Fibroblast of peridontal ligament (primary cell): ENCODE data around the gene MLC1.
A peak's percentile ranks its signal among the peaks of the same experiment; 100 is the strongest.

Experiments used
- DNase-seq: peaks from one replicate; pipeline ENCODE4 v3.0.0-alpha.2; 2010; ENCODE audit errors: extremely low read depth

MLC1 gene

DNA sequence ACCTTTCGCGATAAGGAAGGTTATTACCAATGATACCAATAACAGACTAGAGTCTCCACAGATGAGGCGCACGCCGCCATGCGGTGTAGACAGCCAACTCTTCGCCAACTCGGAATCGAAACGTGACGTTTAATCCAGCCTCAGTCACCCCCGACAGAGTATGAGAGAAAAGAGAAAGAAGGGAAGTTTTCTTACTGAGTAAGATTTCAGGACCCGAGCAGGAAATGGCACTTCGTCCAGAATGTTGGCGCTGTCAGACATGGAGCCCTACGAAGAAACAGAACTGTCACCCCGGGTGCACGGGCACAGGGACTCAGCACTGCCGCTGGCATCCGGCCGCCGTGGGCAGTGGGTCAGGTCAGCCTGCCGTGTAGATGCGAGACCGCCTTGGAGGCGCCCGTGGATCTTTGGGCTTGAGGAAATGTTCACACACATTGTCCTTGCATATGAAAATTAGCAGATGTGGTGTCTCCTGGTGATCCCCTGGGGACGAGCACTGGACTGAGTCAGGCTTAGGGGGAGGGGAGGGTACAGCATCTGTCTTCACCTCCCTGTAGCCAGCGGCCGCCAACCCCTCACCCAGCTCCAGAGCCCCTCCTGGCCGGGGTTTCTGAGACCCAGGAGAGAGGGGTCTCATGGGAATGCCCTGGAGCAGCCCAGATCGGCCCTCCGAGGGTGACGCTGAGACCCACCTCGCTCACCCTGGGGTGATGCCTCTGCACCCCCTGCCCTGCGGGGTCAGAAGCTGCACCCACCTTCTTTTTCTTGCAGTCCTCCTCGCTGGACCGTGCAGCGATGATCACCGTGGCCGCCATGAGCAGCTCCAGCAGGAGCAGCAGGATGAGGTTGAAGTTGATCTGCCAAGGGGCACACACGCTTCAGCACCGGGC, 8.3 kb downstream of the MLC1 start:
- DNase-seq, result no peak

DNA sequence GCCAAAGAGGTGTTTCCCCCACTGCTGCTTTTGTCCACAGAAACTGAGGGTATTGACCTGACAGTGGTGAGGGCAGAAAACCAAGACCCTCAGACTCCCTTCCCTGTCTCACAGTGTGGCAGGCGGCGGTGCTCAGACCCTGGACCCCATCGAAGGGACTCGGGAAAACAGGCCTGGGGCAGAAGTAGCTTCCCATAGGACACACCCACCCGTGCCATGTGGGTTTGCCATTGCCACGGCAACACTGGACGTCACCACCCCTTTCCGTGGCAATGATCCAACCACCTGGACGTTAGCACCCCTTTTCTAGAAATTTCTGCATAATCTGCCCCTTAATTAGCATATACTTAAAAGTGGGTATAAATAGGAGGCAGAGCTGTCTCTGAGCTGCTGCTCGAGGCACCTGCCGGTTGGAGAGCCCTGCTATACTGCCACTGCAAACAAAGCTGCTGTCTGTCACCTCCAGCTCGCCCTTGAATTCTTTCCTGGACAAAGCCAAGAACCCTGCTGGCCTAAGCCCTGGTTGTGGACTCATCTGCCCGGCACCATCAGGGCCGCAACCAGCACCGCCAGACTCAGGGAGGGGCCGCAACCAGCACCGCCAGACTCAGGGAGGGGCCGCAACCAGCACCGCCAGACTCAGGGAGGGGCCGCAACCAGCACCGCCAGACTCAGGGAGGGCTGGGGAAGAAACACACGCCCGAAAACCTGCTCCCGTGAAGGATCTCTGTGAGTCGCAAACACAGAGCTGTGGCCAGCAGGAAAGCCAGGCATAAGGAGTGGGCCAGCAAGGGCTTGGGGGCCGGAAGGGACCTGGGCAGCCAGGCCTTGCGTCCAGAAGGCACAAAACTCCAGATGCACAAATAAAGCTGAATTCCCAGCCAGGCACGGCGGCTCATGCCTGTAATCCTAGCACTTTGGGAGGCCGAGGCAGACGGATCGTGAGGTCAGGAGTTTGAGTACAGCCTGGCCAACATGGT, 10.4 kb downstream of the MLC1 start:
- DNase-seq, result no peak

DNA sequence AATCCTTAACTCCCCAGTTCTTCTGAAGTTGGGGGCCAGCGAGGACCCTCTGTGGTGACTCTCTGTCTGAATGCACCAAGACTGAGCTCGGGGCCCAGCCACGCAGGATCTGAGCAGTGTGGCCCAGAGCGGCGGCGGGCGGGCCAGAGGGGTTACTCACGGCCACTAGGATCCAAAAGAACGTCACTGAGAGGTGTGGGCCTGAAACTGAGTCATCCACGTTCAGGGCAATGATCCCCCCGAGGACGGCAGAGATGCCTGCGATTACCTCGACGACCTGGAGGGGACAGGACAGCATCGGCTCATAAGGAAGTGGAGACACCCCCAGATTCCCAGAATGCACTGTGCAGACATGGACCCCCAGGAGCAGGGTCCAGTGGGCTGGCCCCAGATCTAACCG, 11.2 kb downstream of the MLC1 start:
- DNase-seq, result no peak

DNA sequence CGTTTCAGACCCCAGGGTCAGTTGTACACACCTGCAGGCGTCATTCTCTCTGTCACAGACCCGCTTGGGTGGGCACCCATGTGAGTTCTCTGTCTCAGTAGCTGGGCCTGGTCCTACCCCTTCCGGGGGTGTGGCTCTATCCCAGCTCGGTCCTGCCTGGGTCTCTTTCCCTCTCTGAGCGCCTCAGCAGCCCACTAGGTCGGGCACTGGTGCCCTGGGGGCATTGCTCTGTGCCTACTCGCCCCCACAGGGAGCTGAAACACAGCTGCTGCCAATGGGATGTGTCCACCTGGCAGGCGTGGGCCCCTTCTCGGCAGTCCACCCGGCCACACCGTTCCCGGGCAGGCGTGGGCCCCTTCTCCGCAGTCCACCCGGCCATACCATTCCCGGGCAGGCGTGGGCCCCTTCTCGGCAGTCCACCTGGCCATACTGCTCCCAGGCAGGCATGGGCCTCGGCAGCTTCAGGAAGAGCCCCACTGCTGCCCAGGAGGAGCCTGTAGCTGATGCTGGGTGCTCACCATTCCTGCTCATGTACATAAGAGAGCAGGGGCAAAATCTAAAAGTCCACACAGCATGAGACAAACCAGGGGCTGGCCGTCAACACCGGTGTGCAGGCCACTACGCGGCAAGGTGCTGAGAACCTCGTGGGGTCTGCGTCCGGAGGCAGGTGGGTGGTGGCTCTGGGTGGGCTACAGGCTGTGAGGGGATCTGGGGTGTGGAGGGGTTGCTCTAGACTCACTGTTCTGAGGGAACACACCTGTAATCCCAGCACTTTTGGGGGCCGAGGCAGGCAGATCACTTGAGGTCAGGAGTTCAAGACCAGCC, 12.3 kb downstream of the MLC1 start:
- no peak for DNase-seq

DNA sequence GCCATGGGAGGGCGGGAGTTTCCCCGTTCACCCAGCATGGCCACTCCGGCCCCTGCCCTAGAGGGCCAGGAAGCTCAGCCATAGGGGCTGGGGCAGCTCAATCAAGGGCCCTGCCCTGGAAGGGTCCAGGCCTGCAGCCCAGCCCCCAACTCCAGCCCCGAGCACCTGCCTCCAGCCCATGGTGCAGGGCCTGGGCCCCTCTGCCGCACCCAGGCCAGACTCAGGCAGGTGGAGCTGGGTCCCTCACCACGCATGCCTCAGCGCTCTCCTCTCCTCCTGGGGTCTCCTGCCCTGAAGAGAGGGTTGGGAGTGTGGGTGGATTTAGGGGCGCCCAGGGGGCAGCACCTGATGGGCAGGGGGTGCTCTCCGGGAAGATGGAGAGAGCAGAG, 13.1 kb downstream of the MLC1 start:
- no peak for DNase-seq

DNA sequence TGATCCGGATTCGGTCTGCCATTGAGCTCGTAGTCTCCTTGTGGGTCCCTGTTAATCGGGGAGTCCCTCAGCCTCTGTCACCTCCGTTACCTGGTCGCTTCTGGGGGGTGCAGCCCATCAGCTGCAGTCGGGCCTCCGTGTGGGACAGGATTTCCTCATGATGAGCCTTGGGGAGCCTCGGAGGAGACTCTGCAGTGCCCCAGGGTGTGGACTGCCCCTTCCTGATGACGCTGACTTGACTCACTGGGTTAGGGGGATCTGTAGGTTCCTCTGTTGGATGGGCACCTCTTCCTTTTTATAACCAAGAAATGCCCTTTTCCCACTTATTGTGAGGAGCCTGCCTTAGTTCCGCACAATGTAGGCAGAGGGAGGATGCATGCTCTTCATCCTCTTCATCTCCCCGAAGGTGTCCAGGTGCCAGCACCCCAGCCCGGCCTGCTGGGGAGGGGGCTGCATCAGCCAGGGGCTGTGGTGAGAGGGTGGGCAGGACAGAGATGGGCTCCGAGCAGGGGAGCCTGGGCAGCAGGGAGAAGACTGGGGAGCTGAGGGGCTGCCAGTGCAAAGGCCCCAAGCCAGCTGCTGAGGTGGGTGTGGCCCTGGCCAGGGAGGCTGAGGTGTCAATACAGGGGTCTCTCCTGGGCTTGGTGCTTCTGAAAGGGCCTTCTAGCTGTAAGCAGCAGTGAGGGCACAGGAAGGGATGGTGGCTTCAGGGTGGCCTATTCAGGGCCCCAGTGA, 13.6 kb downstream of the MLC1 start:
- DNase-seq, result no peak

DNA sequence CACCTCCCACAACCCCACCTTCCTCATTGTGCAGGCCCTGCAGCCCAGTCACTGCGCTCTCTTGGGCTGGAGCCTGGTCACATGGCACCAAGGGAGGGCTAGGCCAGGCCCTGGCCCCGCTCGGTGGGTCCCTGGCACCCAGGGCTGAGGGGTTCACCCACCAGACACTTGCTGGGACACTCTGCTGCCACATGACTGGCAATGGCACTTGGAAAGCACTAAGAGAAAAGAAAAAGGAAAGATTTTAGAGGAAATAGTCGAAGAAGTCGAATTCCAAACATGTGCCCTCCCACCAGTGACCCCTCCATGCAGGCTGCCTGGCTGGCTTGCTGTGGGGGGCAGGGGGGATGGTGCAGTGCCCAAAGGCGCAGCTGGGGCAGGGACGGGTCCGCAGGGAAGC, 14.9 kb downstream of the MLC1 start:
- no peak for DNase-seq

DNA sequence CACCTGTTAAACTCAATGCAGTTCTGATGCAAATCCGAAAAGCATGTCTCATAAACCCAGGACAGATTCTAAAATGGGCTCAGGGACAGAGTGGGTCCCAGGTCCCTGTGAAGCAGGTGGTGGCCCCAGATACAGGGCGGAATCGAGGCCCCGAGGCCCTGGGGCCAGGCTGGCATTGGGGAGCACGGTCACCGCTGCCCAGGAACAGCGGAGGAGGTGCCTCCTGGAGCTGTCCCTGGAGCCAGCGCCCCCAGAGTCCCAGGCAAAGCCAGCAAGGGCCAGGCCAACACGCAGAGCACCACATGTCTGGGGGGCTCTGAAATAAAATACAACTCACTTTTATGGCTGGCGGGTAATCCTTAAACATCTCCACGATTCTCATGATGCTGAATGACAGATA, 17.1 kb downstream of the MLC1 start:
- no peak for DNase-seq

DNA sequence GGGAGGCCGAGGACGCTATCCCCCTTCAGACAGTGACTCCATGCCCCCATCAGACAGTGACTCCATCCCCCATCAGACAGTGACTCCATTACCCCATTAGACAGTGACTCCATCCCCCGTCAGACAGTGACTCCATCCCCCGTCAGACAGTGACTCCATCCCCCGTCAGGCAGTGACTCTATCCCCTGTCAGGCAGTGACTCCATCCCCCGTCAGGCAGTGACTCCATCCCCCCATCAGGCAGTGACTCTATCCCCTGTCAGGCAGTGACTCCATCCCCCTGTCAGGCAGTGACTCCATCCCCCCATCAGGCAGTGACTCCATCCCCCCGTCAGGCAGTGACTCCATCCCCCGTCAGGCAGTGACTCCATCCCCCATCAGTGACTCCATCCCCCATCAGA, 18.0 kb downstream of the MLC1 start:
- no peak for DNase-seq

DNA sequence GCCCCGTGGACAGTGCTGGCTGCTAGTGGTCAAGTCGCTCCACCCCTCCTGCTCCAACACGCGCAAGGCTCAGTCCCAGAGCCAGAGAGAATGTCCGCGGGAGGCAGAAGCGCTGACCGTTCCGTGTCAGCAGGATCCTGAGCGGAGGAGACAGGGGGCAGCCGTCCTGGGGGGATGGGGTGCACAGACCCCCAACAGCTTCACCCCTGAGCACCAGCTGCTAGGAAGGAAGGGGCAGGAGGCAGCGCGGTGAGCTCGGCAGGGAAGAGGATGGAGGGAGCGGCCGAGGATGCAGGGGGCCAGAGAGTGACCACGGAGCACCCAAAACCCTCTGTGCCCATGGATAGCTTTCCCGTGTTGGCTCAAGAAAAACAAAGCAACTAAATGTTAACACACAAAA, 20.8 kb downstream of the MLC1 start:
- DNase-seq, result no peak

DNA sequence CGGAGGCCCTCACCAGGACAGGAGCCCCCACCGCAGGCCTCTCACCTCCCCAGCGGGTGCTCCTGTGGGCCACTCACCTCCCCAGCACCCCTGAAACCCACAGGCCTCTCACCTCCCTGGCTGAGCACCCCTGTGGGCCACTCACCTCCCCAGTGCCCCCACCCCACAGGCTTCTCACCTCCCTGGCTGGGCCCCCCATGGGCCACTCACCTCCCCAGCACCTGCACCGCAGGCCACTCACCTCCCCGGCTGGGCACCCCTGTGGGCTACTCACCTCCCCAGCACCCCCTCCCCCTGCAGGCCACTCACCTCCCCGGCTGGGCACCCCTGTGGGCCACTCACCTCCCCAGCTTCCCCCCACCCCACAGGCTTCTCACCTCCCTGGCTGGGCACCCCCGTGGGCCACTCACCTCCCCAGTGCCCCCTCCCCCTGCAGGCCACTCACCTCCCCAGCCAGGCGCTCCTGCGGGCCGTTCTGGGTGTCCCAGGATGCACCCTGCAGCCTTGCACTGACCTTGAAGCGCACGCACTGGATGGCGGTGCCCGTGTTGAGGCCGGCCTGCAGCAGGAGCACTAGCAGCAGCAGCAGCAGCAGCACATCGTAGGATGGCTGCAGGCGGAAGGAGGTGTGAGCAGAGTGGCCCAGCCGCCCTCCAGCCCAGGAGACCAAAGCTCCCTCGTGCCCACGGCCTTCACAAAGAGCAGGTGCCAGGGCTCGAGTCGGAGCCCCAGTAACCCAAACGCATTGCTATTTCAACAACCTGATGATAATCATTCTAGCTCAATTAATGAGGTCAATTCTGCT, 21.4 kb downstream of the MLC1 start:
- DNase-seq, result no peak

DNA sequence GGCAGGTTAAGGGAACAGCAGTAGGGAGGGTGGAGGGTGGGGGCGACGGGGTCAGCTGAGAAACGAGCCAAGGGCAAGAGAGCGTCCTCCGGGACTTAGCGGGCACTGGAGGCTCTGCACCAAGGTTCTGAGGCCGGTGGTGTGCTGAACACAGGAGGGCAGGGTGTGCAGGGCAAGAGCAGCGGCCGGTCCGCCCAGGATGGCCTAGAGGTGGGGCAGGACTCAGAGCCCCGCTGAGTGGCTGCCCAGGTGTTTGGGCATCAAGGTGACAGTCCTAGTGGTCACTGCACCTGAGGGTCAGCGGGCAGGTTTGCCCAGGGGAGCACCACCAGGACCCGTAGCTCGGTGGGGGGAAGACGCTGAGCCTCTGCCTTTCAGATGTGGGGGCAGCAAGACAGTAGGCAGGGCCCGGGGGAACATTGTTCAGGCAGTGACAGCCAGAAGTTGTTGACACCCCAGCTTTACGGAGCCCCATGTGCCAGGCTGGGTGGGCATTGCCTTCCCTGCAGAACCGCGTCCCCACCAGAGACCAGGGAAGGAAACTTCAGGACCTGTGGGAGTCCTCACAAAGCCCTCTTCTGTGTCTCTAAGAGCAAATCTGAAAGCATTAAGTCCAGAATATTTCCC, 22.6 kb downstream of the MLC1 start:
- no peak for DNase-seq

DNA sequence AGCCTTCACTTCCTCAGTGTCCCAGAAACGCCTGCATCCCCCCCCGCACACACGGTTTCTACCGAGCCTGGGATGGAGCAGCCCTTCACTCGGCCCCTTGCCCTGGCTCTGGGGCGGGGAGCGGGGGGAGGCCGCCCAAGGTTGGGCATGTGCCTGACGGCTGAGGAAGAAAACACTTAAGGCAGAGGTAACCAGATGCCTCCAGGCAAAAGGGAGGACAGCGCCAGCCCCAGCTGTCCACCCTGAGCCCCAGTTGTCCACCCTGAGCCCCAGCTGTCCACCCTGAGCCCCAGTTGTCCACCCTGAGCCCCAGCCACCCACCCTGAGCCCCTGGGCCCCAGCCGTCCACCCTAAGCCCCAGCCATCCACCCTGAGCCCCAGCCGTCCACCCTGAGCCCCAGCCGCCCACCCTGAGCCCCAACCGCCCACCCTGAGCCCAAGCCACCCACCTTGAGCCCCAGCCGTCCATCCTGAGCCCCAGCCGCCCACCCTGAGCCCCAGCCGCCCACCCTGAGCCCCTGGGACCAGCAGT, 23.3 kb downstream of the MLC1 start:
- no peak for DNase-seq

DNA sequence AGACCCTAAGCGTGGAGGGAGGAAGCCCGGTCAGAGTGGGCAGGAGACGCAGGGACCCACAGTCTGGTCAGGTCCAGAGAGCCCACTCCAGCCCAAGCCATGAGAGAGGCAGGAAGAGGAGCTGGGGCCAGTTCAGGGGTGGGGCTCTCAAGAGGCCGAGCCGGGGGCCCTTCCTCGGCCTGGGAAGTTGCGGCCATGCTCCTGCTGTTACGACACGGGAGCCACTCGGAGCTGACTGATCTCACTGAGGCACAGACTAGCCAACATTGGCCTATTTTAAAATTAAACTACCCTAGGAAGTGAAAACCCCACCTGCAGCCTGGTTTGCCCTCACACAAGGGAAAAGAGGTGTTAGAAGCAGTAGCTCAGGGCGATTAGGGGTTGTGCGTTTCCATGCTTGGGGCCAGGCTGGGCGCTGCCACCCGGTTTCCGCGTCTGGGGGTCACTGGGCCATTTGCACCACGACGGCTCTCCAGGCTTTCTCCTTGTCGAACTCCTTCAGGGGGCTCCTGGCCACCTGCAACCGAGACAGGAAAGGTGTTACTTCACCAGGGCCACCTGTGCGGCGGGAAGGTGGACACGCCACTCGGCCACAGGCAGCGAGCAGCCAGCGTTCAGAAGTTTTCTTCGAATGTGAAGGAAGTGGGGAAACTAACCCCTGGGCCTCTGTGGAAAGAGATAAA, 23.9 kb downstream of the MLC1 start:
- no peak for DNase-seq

DNA sequence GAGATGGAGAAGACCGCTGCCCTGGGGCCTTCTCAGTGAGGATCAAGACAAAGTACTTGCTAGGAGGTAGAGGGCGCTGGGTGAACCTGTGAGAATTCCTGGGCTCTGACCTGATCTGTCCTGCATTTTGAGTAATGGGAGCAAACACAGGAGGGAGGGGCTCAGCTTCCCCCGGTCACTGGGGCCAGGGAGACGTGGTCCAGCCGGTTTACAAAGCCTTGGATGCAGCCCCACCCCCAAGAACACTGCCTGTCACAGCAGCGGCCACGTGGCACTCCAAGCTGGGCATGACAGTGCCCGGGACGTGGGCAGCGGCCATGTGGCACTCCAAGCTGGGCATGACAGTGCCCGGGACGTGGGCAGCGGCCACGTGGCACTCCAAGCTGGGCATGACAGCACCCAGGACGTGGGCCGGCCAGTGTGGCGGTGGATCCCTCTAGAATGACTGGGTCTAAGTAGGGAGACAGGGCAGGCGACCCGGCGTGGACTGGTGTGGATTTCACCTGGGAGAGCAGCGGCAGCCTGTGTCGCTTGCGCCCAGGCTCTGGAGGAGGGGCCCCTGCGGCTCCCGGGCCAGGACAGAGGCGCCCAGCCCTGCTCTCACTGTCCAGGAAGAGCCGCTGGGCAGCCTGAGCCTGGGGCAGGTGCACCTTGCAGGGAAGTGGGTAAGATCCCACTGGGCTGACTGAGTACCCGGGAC, 24.6 kb downstream of the MLC1 start:
- DNase-seq, result no peak

DNA sequence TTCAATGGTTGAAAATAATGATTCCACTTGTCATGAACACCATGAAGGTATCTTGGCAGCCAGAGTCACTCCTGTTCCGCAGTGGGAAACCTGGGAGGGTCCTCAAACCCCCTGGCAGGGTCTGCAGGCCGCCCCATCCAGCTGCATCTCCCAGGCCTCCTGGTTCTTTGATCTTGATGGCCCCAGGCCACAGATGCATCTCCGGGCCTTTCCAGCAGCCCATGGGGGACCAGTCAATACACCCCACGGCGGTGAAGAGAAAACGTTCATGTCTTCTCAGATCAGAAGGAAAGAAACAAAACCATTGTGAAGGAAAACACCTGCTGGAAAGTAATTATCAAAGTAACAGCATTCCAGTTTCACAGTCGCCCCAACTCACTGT, 25.4 kb downstream of the MLC1 start:
- DNase-seq, result no peak

DNA sequence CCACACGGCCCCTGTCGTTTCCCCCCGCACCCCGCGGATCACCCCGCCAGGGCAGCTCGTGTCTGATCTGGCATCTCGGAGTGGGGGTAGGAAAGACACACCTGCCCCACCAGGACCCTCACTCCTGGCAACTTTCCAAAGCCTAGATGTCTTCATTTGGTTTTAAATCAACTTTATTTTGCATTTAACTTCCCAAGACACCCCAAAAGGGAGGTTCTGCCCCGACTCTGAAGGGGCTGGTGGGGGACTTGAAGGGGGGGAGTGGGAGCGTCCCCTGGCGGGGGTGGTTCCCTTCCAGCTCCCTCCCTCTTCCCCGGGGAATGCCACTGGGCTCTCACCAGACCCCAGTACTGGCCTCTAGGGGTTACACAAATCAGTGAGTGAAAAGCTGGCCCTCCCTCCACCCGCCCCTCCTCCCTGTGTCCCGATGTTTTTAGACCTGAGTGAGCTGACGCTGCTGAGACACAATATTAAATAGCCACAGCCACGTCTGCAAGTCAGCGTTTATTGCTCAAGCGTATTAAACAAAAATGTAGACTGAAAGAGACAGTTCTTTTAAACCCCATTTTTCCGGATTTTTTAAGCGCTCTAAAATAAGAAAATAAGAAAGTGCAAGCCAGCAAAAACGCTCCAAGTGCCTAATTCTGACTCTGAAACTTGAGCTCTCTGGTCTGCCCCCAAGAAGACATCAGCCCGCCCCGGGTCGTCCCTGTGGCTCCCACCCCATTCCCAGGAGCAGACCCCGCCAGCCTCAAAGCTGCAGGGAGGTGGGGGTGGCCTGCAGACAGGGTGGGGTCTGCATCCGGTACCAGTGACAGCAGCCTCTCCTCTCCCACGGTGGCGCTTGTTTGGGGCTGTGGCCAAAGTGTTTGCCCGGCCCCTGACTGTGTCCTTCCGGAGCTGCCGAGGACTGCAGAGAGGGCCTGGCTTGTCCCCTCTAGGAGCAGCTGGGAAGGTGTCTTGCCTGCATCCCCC, 26.0 kb downstream of the MLC1 start:
- peak; percentile 30 for DNase-seq
